Measurements from ENCODE around the gene VNN1. TPM values are rescaled to one million over a fixed set of nuclear protein-coding genes. Genes with fewer than 3 reads are reported as not detected.

The VNN1 gene
- total RNA-seq, 2 donors from 2014 or later: not detected

DNA sequence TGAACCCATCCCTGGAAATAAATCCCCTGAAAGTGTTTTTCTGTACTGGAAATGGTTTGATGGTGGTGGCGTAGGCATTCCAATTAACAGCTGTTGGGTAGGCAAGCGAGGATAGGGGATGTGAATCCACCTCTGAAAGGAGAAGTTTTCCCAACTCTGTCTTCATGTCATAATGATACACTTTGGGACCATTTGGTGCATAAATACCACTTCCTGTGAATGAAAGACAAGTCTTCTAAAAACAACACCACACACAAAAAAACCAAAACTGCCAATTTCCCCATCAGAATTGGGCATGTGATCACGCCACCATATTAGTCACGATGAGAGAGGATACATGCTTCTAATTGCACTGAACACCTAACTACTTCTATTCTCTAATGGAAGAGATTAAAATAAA, 37.5 kb upstream of the VNN1 start:
- Histone ChIP-seq H3K27ac (ENCODE audit: low read depth, low read length) (no peak overlapping the region), H3K36me3 (ENCODE audit: control insufficient read depth, insufficient read depth, low read length) (no peaks in the 10 kb centered on the region), H3K27me3 (ENCODE audit: control insufficient read depth, insufficient read depth, low read length, poor library complexity, severe bottlenecking) (no peaks in the 10 kb centered on the region), H3K9ac (ENCODE audit: extremely low read depth, low read length, poor library complexity, severe bottlenecking) (no peak overlapping the region), H3K9me3 (ENCODE audit: control insufficient read depth, low read length) (no peaks in the 10 kb centered on the region), H3K4me1 (ENCODE audit: control insufficient read depth, insufficient read depth, low read length) (no peaks in the 10 kb centered on the region), H3K4me3 (ENCODE audit: low read length) (no peak overlapping the region)
- Mint-ChIP-seq H3K27ac (no peak overlapping the region), H3K4me3 (no peak overlapping the region), H3K27me3 (ENCODE audit: insufficient read depth) (no peaks in the 10 kb centered on the region), H3K9me3 (no peaks in the 10 kb centered on the region), H3K4me1 (no peaks in the 10 kb centered on the region), H3K36me3 (ENCODE audit: low read depth) (no peaks in the 10 kb centered on the region)
- WGBS, 2 experiments (ENCODE audit: insufficient coverage in 1 of 2, insufficient read length in 1 of 2): 97 to 100% methylated on average over 1 to 4 of the region's 4 CpGs
- TF ChIP-seq, protein P1, sequence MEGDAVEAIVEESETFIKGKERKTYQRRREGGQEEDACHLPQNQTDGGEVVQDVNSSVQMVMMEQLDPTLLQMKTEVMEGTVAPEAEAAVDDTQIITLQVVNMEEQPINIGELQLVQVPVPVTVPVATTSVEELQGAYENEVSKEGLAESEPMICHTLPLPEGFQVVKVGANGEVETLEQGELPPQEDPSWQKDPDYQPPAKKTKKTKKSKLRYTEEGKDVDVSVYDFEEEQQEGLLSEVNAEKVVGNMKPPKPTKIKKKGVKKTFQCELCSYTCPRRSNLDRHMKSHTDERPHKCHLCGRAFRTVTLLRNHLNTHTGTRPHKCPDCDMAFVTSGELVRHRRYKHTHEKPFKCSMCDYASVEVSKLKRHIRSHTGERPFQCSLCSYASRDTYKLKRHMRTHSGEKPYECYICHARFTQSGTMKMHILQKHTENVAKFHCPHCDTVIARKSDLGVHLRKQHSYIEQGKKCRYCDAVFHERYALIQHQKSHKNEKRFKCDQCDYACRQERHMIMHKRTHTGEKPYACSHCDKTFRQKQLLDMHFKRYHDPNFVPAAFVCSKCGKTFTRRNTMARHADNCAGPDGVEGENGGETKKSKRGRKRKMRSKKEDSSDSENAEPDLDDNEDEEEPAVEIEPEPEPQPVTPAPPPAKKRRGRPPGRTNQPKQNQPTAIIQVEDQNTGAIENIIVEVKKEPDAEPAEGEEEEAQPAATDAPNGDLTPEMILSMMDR (conservative IDR thresholded peaks at IDR 0.05): no peak
- DNase-seq: no peak

DNA sequence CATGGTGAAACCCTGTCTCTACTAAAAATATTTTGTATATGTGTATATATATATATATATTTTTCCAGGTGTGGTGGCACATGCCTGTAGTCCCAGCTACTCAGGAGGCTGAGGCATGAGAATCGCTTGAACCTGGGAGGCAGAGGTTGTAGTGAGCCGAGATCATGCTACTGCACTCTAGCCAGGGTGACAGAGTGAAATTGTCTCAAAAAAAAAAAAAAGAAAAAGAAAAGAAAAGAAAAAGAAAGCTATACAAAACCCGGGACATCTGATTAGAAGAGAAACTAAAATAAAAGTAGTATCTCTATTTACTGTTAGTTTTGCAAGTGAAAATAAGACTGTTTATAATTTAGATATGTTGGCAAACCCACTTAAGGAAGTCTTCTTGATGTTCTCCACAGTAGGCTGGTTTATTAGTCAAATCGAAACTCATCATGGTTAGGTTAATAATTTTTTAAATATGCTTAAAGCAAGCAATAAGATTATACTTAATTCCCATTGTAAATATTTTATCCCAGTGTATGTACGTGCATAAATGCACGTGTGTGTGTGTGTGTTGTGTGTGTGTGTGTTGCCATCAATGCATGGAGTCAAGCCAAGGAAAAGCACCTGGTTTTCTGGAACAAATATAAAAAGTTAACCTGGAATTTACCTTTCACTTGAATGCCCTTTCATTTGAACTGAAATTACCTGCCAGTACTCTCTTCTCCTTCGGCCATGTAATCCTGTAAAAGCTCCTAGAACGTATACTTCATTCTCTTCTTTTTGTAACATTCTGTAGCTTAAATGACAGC, 36.8 kb upstream of the VNN1 start:
- Histone ChIP-seq H3K27ac (ENCODE audit: low read depth, low read length) (no peak overlapping the region), H3K36me3 (ENCODE audit: control insufficient read depth, insufficient read depth, low read length) (no peaks in the 10 kb centered on the region), H3K4me1 (ENCODE audit: control insufficient read depth, insufficient read depth, low read length) (no peaks in the 10 kb centered on the region), H3K4me3 (ENCODE audit: low read length) (no peak overlapping the region), H3K9me3 (ENCODE audit: control insufficient read depth, low read length) (no peaks in the 10 kb centered on the region), H3K9ac (ENCODE audit: extremely low read depth, low read length, poor library complexity, severe bottlenecking) (no peak overlapping the region), H3K27me3 (ENCODE audit: control insufficient read depth, insufficient read depth, low read length, poor library complexity, severe bottlenecking) (no peaks in the 10 kb centered on the region)
- WGBS, 2 experiments (ENCODE audit: insufficient coverage in 1 of 2, insufficient read length in 1 of 2): 88 to 100% methylated on average over 4 to 8 of the region's 8 CpGs
- no peaks in the 10 kb centered on the region for H3K4me1 Mint-ChIP-seq
- no peak overlapping the region for H3K27ac Mint-ChIP-seq
- no peaks in the 10 kb centered on the region for H3K27me3 Mint-ChIP-seq (ENCODE audit: insufficient read depth)
- no peaks in the 10 kb centered on the region for H3K36me3 Mint-ChIP-seq (ENCODE audit: low read depth)
- no peaks in the 10 kb centered on the region for H3K9me3 Mint-ChIP-seq
- no peak for DNase-seq
- TF ChIP-seq, protein P1 (conservative IDR thresholded peaks at IDR 0.05): no peak
- H3K4me3 Mint-ChIP-seq: no peak overlapping the region

DNA sequence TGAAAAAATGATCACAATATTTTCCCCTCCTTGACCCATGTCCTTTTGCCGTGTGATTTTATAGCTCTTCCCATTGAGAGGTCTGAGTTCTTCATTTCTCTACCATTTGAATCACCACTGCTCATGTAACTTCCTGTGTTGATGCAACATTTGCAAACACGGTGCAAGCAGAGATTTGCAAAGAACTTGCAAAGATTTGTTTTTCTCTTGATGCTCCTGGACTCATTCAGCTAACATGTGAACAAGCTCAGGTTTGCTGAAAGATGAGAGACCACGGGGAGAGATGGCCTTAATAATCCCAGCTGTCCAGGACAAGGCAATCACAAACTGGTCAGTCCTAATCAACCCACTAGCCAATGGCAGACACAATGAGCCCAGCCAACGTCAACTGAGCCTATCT, 35.3 kb upstream of the VNN1 start:
- DNase-seq: no peak
- H3K36me3 Mint-ChIP-seq (ENCODE audit: low read depth): no peaks in the 10 kb centered on the region
- H3K4me3 Mint-ChIP-seq: no peak overlapping the region
- Histone ChIP-seq H3K4me1 (ENCODE audit: control insufficient read depth, insufficient read depth, low read length) (no peaks in the 10 kb centered on the region), H3K4me3 (ENCODE audit: low read length) (no peak overlapping the region), H3K36me3 (ENCODE audit: control insufficient read depth, insufficient read depth, low read length) (no peaks in the 10 kb centered on the region), H3K27me3 (ENCODE audit: control insufficient read depth, insufficient read depth, low read length, poor library complexity, severe bottlenecking) (no peaks in the 10 kb centered on the region), H3K9ac (ENCODE audit: extremely low read depth, low read length, poor library complexity, severe bottlenecking) (no peak overlapping the region), H3K9me3 (ENCODE audit: control insufficient read depth, low read length) (no peaks in the 10 kb centered on the region), H3K27ac (ENCODE audit: low read depth, low read length) (no peak overlapping the region)
- no peaks in the 10 kb centered on the region for H3K4me1 Mint-ChIP-seq
- no peaks in the 10 kb centered on the region for H3K9me3 Mint-ChIP-seq
- WGBS, 2 experiments (ENCODE audit: insufficient coverage in 1 of 2, insufficient read length in 1 of 2): 86 to 96% methylated on average over 3 to 4 of the region's 4 CpGs
- TF ChIP-seq, protein P1 (conservative IDR thresholded peaks at IDR 0.05): no peak
- H3K27ac Mint-ChIP-seq: no peak overlapping the region
- no peaks in the 10 kb centered on the region for H3K27me3 Mint-ChIP-seq (ENCODE audit: insufficient read depth)

All from endodermal cell (in vitro differentiated cells).